ENCODE results near the gene MED22. TPM values are rescaled to one million over a fixed set of nuclear protein-coding genes. Genes with fewer than 3 reads are reported as not detected.

Gene MED22
- total RNA-seq, 1 experiment from 2014 or later, result 18.6 TPM

- ATAC-seq (no peak), DNase-seq (ENCODE audit: low read depth, low spot score) (no peak)
- Histone ChIP-seq H3K4me2 (ENCODE audit: low read length) (no peak overlapping the region), H3K4me1 (ENCODE audit: control insufficient read depth in 1 of 2, insufficient read depth in 2 of 2, low read length in 2 of 2) (peaks cover 0 to 5% of the 10 kb centered on the region in 2 experiments; a peak in 2 of 4 replicates), H3K9ac (ENCODE audit: low read length) (no peak overlapping the region), H3K4me3 (replicated peaks in 1 of 2; ENCODE audit: low read depth in 1 of 2, low read length in 2 of 2) (no peak overlapping the region), H4K20me1 (ENCODE audit: insufficient read depth) (no peaks in the 10 kb centered on the region; the same call in 1 of the 2 replicates), H3K79me2 (ENCODE audit: insufficient read depth, low read length) (peaks cover 13% of the 10 kb centered on the region; the same call in 1 of the 2 replicates), H3K27ac (ENCODE audit: low read depth, low read length) (no peak overlapping the region), H3K36me3 (ENCODE audit: control insufficient read depth in 1 of 2, insufficient read depth in 2 of 2, low read length in 2 of 2) (peaks cover 21 to 23% of the 10 kb centered on the region in 2 experiments; a peak in 3 of 4 replicates), H3K27me3 (ENCODE audit: insufficient read depth, low read length) (no peaks in the 10 kb centered on the region), H3K9me2 (ENCODE audit: insufficient read depth) (no peaks in the 10 kb centered on the region), H2AFZ (ENCODE audit: low read depth, low read length, poor library complexity, severe bottlenecking) (no peak overlapping the region), H3K9me3 (ENCODE audit: control insufficient read depth in 1 of 2, insufficient read depth in 1 of 2, low read depth in 1 of 2, low read length in 2 of 2) (no peaks in the 10 kb centered on the region)
- intact Hi-C loops (cut with micrococcal nuclease), result loop anchor here (2.0 to 5.0 kb wide), 3 partner anchors 76 to 143 kb away; no protein-coding TSS in a partner anchor
- ChIA-PET RAD21 (ENCODE audit: low non-redundant PET in 1 of 2, low total read pairs in 2 of 2, uncharacterized antibody in 2 of 2, unreplicated experiment in 2 of 2) (no interaction called here), CTCF (interaction anchor here (0.9 kb wide), 1 partner anchor 142 kb away, joined by 3 read pairs; no protein-coding TSS in a partner anchor), POLR2A (no interaction called here)
- BruUV-seq (replicated peaks), result no TSS peak
- TF ChIP-seq ZBTB33 (IDR thresholded peaks at IDR 0.05; ENCODE audit: extremely low read depth, insufficient replicate concordance, low read length) (no peak), EZH2phosphoT487 (IDR thresholded peaks at IDR 0.05; ENCODE audit: borderline replicate concordance) (no peak), CBX3 (IDR thresholded peaks at IDR 0.05; ENCODE audit: low read depth) (no peak), ZFX (IDR thresholded peaks at IDR 0.05) (no peak), YY1 (IDR thresholded peaks at IDR 0.05; ENCODE audit: extremely low read depth, insufficient replicate concordance, low read depth, low read length) (no peak), ATF3 (IDR thresholded peaks at IDR 0.05) (no peak), FOSL1 (IDR thresholded peaks at IDR 0.05; ENCODE audit: low read depth) (no peak), EZH2 (IDR thresholded peaks at IDR 0.05) (no peak), POLR2A (IDR thresholded peaks at IDR 0.05; ENCODE audit: borderline replicate concordance, extremely low read depth, insufficient read depth, insufficient read length) (no peak), ZNF274 (IDR thresholded peaks at IDR 0.05; ENCODE audit: low read depth, low read length) (no peak), SRF (IDR thresholded peaks at IDR 0.05; ENCODE audit: low read depth) (no peak), REST (IDR thresholded peaks at IDR 0.05; ENCODE audit: low read depth) (no peak), TCF7L2 (IDR thresholded peaks at IDR 0.05; ENCODE audit: borderline replicate concordance, extremely low read depth, insufficient read depth, insufficient read length) (no peak), EGR1 (IDR thresholded peaks at IDR 0.05; ENCODE audit: low read depth) (no peak), SIN3A (IDR thresholded peaks at IDR 0.05; ENCODE audit: low read depth) (no peak), MAX (IDR thresholded peaks at IDR 0.05) (no peak), CTCF (IDR thresholded peaks at IDR 0.05 in 2 of 3, conservative IDR thresholded peaks at IDR 0.05 in 1 of 3; ENCODE audit: borderline replicate concordance in 1 of 3, insufficient read depth in 1 of 3, low read depth in 2 of 3, low read length in 2 of 3) (no peak), RAD21 (IDR thresholded peaks at IDR 0.05; ENCODE audit: low read depth) (no peak), JUND (IDR thresholded peaks at IDR 0.05) (no peak), SP1 (IDR thresholded peaks at IDR 0.05; ENCODE audit: low read depth) (no peak)
These were observed 20.0 kb downstream of the MED22 start for GRCh38 chr9:133327834-133328484.
